ENCODE measurements around the gene TOM1L2.
A peak's percentile ranks its signal among the peaks of the same experiment; 100 is the strongest.

The TOM1L2 gene

DNA sequence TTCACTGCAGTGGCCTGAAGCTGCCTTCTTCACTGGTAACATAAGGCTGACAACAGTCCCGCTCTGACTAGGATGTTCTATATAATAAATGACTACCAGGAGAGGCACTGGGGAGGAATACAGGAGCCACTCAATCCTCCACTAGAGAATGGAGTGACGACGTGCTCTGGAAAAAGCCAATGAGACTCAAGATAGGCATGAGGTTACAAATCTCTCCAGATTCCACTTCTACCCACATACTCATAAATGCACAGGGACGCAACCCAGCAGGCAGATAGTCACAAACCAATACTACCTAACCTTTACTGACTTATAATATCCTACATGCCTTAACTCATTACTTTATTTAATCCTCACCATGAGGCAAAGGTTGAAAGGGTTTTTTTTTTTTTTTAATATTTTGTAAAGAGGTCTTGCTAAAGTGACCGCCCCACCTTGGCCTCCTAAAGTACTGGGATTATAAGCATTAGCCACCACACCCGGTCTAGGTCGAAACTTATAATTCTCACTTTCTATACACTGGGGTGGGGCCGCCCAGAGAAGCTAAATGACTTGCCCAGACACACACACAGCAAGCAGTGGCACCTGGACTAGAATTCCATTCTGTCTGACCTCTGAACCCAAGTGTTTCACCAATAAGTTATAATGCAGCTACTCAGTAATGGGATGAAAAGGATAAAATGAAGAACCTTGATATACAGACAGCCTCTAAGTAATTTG lies 33.7 kb downstream of the TOM1L2 start:
- TF ChIP-seq TCF12 (IDR thresholded peaks at IDR 0.05; ENCODE audit: low read depth) (no peak), EGR1 (IDR thresholded peaks at IDR 0.05) (no peak), ZBTB7A (IDR thresholded peaks at IDR 0.05; ENCODE audit: low read depth) (no peak)

DNA sequence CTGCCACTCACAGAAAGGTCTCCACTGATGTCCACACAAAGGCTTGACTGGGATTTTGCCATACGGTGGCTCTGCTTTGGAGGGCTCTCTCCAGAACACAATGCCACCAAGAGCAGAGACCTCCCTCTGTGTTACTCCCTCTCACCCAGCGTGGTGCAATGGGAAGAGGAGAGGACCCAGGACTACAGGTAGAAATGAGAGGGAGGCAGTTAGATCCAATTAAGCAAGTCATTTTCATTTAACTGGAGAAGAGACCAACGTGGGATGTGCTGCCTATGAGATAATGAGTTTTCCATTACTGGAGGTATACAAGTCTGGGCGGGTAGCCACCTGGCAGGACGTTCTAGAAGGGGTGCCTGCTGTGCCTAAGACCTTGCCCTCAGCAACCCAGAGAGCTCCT lies 34.2 kb downstream of the TOM1L2 start:
- TF ChIP-seq TCF12 (IDR thresholded peaks at IDR 0.05; ENCODE audit: low read depth) (no peak), FOXM1 (IDR thresholded peaks at IDR 0.05; ENCODE audit: borderline replicate concordance, low read depth) (no peak), EGR1 (IDR thresholded peaks at IDR 0.05) (no peak), TEAD4 (IDR thresholded peaks at IDR 0.05) (no peak), ZBTB7A (IDR thresholded peaks at IDR 0.05; ENCODE audit: low read depth) (no peak), EP300 (IDR thresholded peaks at IDR 0.05; ENCODE audit: borderline replicate concordance) (no peak), CEBPB (IDR thresholded peaks at IDR 0.05) (no peak), TAF1 (IDR thresholded peaks at IDR 0.05; ENCODE audit: low read depth) (no peak), RAD21 (IDR thresholded peaks at IDR 0.05; ENCODE audit: low read depth) (no peak), YY1 (IDR thresholded peaks at IDR 0.05; ENCODE audit: low read depth) (no peak), NFIC (IDR thresholded peaks at IDR 0.05) (no peak), CREB1 (IDR thresholded peaks at IDR 0.05; ENCODE audit: low read depth) (no peak)
- TF ChIP-seq, protein P1, sequence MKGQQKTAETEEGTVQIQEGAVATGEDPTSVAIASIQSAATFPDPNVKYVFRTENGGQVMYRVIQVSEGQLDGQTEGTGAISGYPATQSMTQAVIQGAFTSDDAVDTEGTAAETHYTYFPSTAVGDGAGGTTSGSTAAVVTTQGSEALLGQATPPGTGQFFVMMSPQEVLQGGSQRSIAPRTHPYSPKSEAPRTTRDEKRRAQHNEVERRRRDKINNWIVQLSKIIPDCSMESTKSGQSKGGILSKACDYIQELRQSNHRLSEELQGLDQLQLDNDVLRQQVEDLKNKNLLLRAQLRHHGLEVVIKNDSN (IDR thresholded peaks at IDR 0.05): no peak
- TF ChIP-seq, protein P2, sequence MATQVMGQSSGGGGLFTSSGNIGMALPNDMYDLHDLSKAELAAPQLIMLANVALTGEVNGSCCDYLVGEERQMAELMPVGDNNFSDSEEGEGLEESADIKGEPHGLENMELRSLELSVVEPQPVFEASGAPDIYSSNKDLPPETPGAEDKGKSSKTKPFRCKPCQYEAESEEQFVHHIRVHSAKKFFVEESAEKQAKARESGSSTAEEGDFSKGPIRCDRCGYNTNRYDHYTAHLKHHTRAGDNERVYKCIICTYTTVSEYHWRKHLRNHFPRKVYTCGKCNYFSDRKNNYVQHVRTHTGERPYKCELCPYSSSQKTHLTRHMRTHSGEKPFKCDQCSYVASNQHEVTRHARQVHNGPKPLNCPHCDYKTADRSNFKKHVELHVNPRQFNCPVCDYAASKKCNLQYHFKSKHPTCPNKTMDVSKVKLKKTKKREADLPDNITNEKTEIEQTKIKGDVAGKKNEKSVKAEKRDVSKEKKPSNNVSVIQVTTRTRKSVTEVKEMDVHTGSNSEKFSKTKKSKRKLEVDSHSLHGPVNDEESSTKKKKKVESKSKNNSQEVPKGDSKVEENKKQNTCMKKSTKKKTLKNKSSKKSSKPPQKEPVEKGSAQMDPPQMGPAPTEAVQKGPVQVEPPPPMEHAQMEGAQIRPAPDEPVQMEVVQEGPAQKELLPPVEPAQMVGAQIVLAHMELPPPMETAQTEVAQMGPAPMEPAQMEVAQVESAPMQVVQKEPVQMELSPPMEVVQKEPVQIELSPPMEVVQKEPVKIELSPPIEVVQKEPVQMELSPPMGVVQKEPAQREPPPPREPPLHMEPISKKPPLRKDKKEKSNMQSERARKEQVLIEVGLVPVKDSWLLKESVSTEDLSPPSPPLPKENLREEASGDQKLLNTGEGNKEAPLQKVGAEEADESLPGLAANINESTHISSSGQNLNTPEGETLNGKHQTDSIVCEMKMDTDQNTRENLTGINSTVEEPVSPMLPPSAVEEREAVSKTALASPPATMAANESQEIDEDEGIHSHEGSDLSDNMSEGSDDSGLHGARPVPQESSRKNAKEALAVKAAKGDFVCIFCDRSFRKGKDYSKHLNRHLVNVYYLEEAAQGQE (IDR thresholded peaks at IDR 0.05; ENCODE audit: low read depth): no peak
- TF ChIP-seq, protein P3, sequence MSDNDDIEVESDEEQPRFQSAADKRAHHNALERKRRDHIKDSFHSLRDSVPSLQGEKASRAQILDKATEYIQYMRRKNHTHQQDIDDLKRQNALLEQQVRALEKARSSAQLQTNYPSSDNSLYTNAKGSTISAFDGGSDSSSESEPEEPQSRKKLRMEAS (IDR thresholded peaks at IDR 0.05): no peak

DNA sequence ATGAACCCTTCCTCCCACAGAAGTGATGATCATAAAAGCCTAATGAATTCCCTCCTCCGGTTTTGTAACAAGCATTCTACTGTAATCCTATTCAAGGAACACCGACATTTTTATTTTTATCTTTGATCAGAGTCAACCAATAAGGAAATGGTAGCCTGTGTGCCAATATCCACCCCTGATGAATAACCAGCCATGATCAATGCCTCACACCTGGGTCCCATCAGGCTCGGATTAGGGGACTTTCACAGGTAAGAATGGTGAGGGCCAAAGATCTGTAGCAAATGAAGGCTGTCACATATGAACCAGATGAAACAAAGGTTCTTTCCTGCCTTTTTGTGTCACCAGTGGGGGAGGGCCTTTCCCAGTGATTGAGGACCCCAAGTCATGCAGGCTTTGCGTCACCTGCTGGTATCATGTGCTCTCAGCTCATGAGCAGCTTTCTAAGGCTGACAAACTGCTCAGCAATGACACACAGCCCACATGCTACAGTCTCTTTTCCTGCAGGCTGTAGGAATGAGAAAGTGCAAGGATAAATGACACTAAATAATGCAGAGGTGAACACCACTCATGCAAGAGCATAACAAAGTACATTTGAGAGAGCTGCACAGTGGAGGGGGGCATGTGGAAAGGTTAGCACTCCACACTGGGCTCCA lies 34.9 kb downstream of the TOM1L2 start:
- no peak for TF ChIP-seq RAD21 (IDR thresholded peaks at IDR 0.05; ENCODE audit: low read depth)

DNA sequence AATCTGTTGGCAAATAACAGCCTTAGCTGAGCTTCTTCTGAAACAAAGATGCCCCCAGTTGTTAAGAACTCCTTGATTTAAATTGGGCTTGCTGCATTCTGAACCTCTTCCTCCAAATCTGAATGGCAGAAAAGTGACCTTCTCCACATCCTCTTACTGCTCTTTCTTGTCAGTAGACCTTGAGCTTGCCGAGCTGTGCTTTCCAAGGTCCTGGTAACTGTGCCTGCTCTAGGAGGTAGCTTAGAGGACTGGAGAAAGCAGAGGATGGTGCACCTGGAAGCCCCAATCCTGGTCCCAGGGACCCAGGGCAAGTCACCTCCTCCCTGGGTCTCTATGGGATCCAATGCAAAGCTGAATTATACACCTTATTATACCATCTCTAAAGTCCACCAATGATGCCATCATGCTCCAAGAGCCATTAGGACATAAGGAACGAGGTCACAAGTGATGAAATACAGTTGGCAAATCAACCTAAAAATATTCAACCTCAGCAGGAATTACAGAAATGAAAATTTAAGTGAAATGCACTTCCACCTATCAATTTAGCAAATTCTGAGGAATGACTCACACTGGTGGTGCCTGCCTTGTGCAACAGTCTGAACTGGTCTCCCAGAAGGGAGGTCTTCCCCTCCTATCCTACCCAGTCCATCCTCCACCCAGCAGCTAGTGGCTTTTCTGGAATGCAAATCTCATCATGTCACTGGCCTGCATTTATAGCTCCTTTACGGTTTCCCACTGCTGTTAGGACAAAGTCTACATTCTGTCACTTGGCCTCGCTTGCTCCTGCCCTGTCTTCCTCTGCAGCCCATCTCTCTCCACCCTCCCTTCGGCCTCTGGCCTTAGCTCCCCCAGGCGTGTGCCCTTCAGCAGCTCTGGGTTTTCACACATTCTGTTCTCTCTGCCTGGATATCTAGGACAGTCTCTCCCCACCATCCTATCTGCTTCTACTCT lies 36.6 kb downstream of the TOM1L2 start:
- TF ChIP-seq FOXM1 (IDR thresholded peaks at IDR 0.05; ENCODE audit: borderline replicate concordance, low read depth) (no peak), CREB1 (IDR thresholded peaks at IDR 0.05; ENCODE audit: low read depth) (no peak), TAF1 (IDR thresholded peaks at IDR 0.05; ENCODE audit: low read depth) (no peak), CEBPB (IDR thresholded peaks at IDR 0.05) (peak; percentile 58; the same call in 1 of the 2 replicates), YY1 (IDR thresholded peaks at IDR 0.05; ENCODE audit: low read depth) (no peak), EGR1 (IDR thresholded peaks at IDR 0.05) (no peak), TEAD4 (IDR thresholded peaks at IDR 0.05) (no peak), ZBTB7A (IDR thresholded peaks at IDR 0.05; ENCODE audit: low read depth) (no peak), RAD21 (IDR thresholded peaks at IDR 0.05; ENCODE audit: low read depth) (no peak), EP300 (IDR thresholded peaks at IDR 0.05; ENCODE audit: borderline replicate concordance) (no peak)
- TF ChIP-seq, protein P1 (IDR thresholded peaks at IDR 0.05): no peak
- TF ChIP-seq, protein P3 (IDR thresholded peaks at IDR 0.05): no peak
- TF ChIP-seq, protein P2 (IDR thresholded peaks at IDR 0.05; ENCODE audit: low read depth): peak; percentile 51; the same call in 1 of the 2 replicates

DNA sequence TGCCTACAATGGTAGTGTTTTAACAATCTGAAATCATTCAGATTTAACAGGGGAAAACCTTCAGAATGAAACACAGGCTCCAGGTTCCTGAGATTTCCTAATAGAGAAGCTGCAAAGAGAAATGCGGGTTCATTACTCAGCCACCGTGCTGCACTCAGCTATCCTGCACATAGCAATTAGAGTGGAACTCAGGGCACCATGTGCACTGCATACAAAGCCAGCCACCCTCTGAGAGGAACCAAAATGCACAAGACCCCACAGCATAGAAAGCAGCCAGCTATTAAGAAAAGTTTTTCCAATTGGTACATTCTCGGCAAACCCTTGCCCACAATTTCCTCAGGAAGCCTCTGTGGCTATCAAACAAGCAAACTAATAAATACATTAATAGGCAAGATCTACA lies 37.4 kb downstream of the TOM1L2 start:
- no peak for TF ChIP-seq EGR1 (IDR thresholded peaks at IDR 0.05)
- no peak for TF ChIP-seq TEAD4 (IDR thresholded peaks at IDR 0.05)
- TF ChIP-seq ZBTB7A (IDR thresholded peaks at IDR 0.05; ENCODE audit: low read depth): no peak
- no peak for TF ChIP-seq TAF1 (IDR thresholded peaks at IDR 0.05; ENCODE audit: low read depth)
- no peak for TF ChIP-seq EP300 (IDR thresholded peaks at IDR 0.05; ENCODE audit: borderline replicate concordance)

All from Ishikawa (cell line).